PC-9 (cell line): ENCODE data around the gene NTF3. TPM values are rescaled to one million over a fixed set of nuclear protein-coding genes. Genes with fewer than 3 reads are reported as not detected.

Source experiments
- BruUV-seq: library from RNA; stranded (reverse); fragments of 400-500 nt; replicated peaks from 2 replicates; lab custom pipeline; 2021; lab: Mats Ljungman, UMichigan
- CTCF ChIA-PET: fragments of 300-600 bp; sonication (Branson Sonifier 250); formaldehyde crosslinking; loops from one replicate; lab custom pipeline; 2022; ENCODE audit warnings: antibody characterized with exemption; lab: Charles Lee
- POLR2A ChIA-PET: fragments of 300-600 bp; sonication (Branson Sonifier 250); formaldehyde crosslinking; loops from one replicate; lab custom pipeline; 2022; ENCODE audit warnings: antibody characterized with exemption; ENCODE audit not compliant: unreplicated experiment; lab: Charles Lee
- DNase-seq, 2 experiments: peaks; one replicate each; pipeline versions ENCODE4 v3.0.0 to v3.0.0-alpha.2; 2015 to 2022; ENCODE audit warnings: mixed read lengths in 1 of 2
- H2AFZ ChIP-seq: fragments of 200-600 bp; sonication (generic); 2 replicates; pipeline ENCODE4 v1.8.1; 2017; ENCODE audit warnings: antibody characterized with exemption
- H3F3A ChIP-seq: fragments of 200-600 bp; sonication (generic); 2 replicates; pipeline ENCODE4 v1.8.1; 2017; ENCODE audit warnings: antibody characterized with exemption, mild to moderate bottlenecking, low read depth; ENCODE audit not compliant: insufficient read depth
- H3K27ac ChIP-seq: fragments of 200-600 bp; sonication (generic); 2 replicates; pipeline ENCODE4 v1.6.1; 2016; ENCODE audit warnings: mixed run types
- H3K27me3 ChIP-seq: fragments of 200-600 bp; sonication (generic); 2 replicates; pipeline ENCODE4 v1.6.1; 2016; ENCODE audit warnings: low read depth, mixed run types; ENCODE audit not compliant: insufficient read depth
- H3K36me3 ChIP-seq: fragments of 200-600 bp; sonication (generic); 2 replicates; pipeline ENCODE4 v1.6.1; 2016; ENCODE audit warnings: low read depth, mixed run types
- H3K4me1 ChIP-seq: fragments of 200-600 bp; sonication (generic); replicated peaks from 2 replicates; pipeline ENCODE4 v1.6.1; 2016; ENCODE audit warnings: mixed run types; ENCODE audit not compliant: insufficient read depth
- H3K4me2 ChIP-seq: fragments of 200-600 bp; sonication (generic); 2 replicates; pipeline ENCODE4 v1.6.1; 2017; ENCODE audit warnings: mixed run types
- H3K4me3 ChIP-seq: fragments of 200-600 bp; sonication (generic); 2 replicates; pipeline ENCODE4 v1.6.1; 2016; ENCODE audit warnings: mixed run types
- H3K79me2 ChIP-seq: fragments of 200-600 bp; sonication (generic); 2 replicates; pipeline ENCODE4 v1.6.1; 2017; ENCODE audit warnings: low read depth, mixed run types
- H3K9me2 ChIP-seq: fragments of 200-600 bp; sonication (generic); 2 replicates; pipeline ENCODE4 v1.8.1; 2017; ENCODE audit warnings: mild to moderate bottlenecking; ENCODE audit not compliant: insufficient read depth
- H3K9me3 ChIP-seq: fragments of 200-600 bp; sonication (generic); 2 replicates; pipeline ENCODE4 v1.8.1; 2016; ENCODE audit warnings: low read depth; ENCODE audit not compliant: insufficient read depth
- H4K20me1 ChIP-seq: fragments of 200-600 bp; sonication (generic); 2 replicates; pipeline ENCODE4 v1.8.1; 2017; ENCODE audit not compliant: insufficient read depth
- EZH2 ChIP-seq: fragments of 200-600 bp; sonication (generic); IDR thresholded peaks from 2 replicates; pipeline ENCODE4 v1.8.0; 2017; ENCODE audit warnings: antibody characterized with exemption, low read depth
- intact Hi-C: fragments of 100-400 bp; cut with micrococcal nuclease; formaldehyde crosslinking; loops from one replicate; pipeline ENCODE4 v1.10.0; 2022; ENCODE audit not compliant: unreplicated experiment
- total RNA-seq: library from RNA; stranded (reverse); gene quantifications from 2 replicates; pipeline ENCODE4 v1.2.3, GENCODE V29; 2021
- TF ChIP-seq, protein P1 (sequence below): fragments of 200-600 bp; sonication (generic); conservative IDR thresholded peaks from 2 replicates; pipeline ENCODE4 v1.6.1; 2017; ENCODE audit warnings: mixed run types, antibody characterized with exemption, mild to moderate bottlenecking, moderate library complexity

Gene NTF3
- total RNA-seq, 1 experiment from 2014 or later: not detected

DNA sequence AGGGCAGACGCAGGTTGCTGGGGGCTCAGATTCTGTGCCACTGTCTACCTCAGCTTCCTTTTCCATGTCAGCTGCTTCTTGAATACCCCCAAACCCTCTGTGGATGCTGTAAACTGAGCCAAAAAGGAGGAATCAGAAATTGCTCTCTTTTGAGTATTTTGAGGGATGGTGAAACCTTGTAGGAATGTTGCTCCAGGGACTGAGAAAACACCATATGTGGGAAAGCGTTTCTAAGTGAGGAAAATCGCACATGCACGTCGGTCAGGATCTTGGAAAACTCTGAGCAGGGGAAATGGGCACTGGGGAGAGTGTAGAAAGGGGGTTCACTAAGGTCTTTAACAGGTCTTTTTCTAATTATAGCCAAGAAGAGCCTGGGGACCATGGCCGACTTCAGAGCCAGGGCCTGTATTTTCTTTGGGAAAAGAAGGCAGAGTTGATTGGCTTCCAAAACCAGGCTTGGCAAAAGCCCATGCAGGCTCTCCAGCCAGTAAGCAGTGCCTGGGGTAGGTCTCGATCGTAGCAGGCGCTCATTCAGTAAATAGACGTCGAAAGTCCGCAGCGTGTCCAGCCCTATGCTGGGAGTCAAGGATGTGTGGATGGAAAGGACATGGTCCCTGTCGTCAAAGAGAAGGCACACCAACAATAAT lies 58.0 kb downstream of the NTF3 start:
- Histone ChIP-seq H3K36me3 (no peaks in the 10 kb centered on the region), H3K27me3 (peaks cover 96% of the 10 kb centered on the region), H4K20me1 (no peaks in the 10 kb centered on the region), H3K4me1 (no peaks in the 10 kb centered on the region), H3K9me3 (no peaks in the 10 kb centered on the region), H3K4me3 (no peak overlapping the region), H3K9me2 (no peaks in the 10 kb centered on the region), H3F3A (no peaks in the 10 kb centered on the region), H3K79me2 (no peaks in the 10 kb centered on the region), H2AFZ (no peak overlapping the region), H3K27ac (no peak overlapping the region), H3K4me2 (no peak overlapping the region)
- ChIA-PET POLR2A (no interaction called here), CTCF (no interaction called here)
- no peak for TF ChIP-seq EZH2
- TF ChIP-seq, protein P1, sequence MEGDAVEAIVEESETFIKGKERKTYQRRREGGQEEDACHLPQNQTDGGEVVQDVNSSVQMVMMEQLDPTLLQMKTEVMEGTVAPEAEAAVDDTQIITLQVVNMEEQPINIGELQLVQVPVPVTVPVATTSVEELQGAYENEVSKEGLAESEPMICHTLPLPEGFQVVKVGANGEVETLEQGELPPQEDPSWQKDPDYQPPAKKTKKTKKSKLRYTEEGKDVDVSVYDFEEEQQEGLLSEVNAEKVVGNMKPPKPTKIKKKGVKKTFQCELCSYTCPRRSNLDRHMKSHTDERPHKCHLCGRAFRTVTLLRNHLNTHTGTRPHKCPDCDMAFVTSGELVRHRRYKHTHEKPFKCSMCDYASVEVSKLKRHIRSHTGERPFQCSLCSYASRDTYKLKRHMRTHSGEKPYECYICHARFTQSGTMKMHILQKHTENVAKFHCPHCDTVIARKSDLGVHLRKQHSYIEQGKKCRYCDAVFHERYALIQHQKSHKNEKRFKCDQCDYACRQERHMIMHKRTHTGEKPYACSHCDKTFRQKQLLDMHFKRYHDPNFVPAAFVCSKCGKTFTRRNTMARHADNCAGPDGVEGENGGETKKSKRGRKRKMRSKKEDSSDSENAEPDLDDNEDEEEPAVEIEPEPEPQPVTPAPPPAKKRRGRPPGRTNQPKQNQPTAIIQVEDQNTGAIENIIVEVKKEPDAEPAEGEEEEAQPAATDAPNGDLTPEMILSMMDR: no peak
- intact Hi-C loops: no loop called here
- BruUV-seq: no TSS peak
- no peak for DNase-seq

DNA sequence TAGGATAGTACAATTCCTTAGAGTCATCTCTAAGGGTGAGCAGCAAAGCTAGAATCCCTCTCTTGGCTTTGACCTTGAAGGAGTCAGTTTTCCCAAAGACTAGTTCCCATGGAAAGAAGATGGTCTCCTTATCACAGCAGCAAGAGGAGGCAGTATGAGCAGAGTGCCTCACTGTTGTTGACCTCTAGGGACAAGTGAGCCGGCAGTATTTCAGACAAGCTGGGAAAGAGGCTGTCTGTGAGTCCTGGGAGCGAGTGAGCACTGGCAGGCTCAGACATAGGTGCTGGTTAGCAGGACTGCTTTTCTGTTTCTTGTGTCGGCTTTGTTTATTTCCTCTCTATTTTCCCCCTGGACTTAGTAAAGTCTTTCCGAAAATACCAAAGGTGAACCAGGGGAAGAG lies 60.7 kb downstream of the NTF3 start:
- ChIA-PET POLR2A (no interaction called here), CTCF (no interaction called here)
- Histone ChIP-seq H3K27ac (no peak overlapping the region), H2AFZ (no peak overlapping the region), H3K79me2 (no peaks in the 10 kb centered on the region), H3K36me3 (no peaks in the 10 kb centered on the region), H3K4me1 (no peaks in the 10 kb centered on the region), H3K9me3 (no peaks in the 10 kb centered on the region), H3F3A (no peaks in the 10 kb centered on the region), H3K9me2 (no peaks in the 10 kb centered on the region), H3K4me3 (no peak overlapping the region), H4K20me1 (no peaks in the 10 kb centered on the region), H3K4me2 (no peak overlapping the region), H3K27me3 (peaks cover 98% of the 10 kb centered on the region)
- no peak for TF ChIP-seq EZH2
- TF ChIP-seq, protein P1: no peak
- DNase-seq: no peak
- intact Hi-C loops: no loop called here
- no TSS peak for BruUV-seq

DNA sequence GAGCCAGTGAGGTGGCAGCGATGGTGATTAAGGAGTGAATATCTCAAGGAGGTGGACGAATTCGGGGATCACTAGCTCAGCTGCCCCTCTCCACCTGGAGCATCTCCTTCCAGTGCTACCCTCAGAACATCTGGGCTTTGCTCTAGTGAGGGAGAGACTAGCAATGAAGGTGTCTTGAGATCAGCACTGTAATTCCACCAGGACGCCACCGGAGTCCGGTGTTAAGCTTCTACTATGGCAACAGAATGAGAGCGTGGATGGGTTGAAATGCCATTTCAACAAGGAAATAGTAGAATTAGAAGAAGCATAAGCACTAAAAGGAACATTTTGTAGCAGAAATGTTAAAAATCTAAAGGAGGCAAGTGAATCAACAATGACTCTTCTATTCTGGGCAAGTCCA lies 61.1 kb downstream of the NTF3 start:
- CTCF ChIA-PET: no interaction called here
- POLR2A ChIA-PET: no interaction called here

More for the DNA sequence above, 61.1 kb downstream of the NTF3 start:
- Histone ChIP-seq H3K4me1 (no peaks in the 10 kb centered on the region), H3K4me2 (no peak overlapping the region), H3F3A (no peaks in the 10 kb centered on the region), H3K4me3 (no peak overlapping the region), H3K79me2 (no peaks in the 10 kb centered on the region), H3K27ac (no peak overlapping the region), H4K20me1 (no peaks in the 10 kb centered on the region), H3K9me3 (no peaks in the 10 kb centered on the region), H2AFZ (no peak overlapping the region), H3K27me3 (peaks cover 98% of the 10 kb centered on the region), H3K9me2 (no peaks in the 10 kb centered on the region), H3K36me3 (no peaks in the 10 kb centered on the region)
- intact Hi-C loops: no loop called here
- TF ChIP-seq EZH2: no peak
- TF ChIP-seq, protein P1: no peak
- no peak for DNase-seq
- BruUV-seq: no TSS peak
